ENCODE data around the gene CTAG2. TPM values are rescaled to one million over a fixed set of nuclear protein-coding genes. Genes with fewer than 3 reads are reported as not detected.

CTAG2 gene
- total RNA-seq, 1 experiment from 2014 or later = not detected

DNA sequence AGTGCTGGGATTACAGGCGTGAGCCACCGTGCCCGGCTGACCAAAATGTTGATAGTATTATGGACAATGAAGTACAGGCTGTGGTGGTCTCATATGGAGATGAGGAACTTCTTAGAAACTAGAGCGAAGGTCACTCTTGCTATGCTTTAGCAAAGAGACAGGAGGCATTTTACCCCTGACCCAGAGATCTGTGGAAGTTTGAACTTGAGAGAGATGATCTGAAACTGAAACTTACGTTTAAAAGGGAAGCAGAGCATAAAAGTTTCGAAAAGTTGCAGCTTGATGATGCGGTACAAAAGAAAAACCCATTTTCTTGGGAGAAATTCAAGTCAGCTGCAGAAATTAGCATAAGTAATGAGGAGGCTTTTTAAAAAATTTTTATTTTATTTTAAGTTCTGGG, 8.5 kb upstream of the CTAG2 start (continued):
- TF ChIP-seq, protein P1, sequence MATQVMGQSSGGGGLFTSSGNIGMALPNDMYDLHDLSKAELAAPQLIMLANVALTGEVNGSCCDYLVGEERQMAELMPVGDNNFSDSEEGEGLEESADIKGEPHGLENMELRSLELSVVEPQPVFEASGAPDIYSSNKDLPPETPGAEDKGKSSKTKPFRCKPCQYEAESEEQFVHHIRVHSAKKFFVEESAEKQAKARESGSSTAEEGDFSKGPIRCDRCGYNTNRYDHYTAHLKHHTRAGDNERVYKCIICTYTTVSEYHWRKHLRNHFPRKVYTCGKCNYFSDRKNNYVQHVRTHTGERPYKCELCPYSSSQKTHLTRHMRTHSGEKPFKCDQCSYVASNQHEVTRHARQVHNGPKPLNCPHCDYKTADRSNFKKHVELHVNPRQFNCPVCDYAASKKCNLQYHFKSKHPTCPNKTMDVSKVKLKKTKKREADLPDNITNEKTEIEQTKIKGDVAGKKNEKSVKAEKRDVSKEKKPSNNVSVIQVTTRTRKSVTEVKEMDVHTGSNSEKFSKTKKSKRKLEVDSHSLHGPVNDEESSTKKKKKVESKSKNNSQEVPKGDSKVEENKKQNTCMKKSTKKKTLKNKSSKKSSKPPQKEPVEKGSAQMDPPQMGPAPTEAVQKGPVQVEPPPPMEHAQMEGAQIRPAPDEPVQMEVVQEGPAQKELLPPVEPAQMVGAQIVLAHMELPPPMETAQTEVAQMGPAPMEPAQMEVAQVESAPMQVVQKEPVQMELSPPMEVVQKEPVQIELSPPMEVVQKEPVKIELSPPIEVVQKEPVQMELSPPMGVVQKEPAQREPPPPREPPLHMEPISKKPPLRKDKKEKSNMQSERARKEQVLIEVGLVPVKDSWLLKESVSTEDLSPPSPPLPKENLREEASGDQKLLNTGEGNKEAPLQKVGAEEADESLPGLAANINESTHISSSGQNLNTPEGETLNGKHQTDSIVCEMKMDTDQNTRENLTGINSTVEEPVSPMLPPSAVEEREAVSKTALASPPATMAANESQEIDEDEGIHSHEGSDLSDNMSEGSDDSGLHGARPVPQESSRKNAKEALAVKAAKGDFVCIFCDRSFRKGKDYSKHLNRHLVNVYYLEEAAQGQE (IDR thresholded peaks at IDR 0.05; ENCODE audit: low read depth) = no peak
- TF ChIP-seq CBX3 (IDR thresholded peaks at IDR 0.05; ENCODE audit: low read depth) (no peak), CEBPB (IDR thresholded peaks at IDR 0.05; ENCODE audit: low read depth) (no peak), POLR2AphosphoS5 (IDR thresholded peaks at IDR 0.05; ENCODE audit: low read depth, low read length) (no peak), SP1 (IDR thresholded peaks at IDR 0.05; ENCODE audit: low read depth) (no peak), EGR1 (IDR thresholded peaks at IDR 0.05; ENCODE audit: low read depth) (no peak), ELF1 (IDR thresholded peaks at IDR 0.05; ENCODE audit: borderline replicate concordance, low read depth) (no peak), SIN3A (IDR thresholded peaks at IDR 0.05; ENCODE audit: low read depth) (no peak), RAD21 (IDR thresholded peaks at IDR 0.05; ENCODE audit: low read depth) (no peak)
- TF ChIP-seq, protein P2, sequence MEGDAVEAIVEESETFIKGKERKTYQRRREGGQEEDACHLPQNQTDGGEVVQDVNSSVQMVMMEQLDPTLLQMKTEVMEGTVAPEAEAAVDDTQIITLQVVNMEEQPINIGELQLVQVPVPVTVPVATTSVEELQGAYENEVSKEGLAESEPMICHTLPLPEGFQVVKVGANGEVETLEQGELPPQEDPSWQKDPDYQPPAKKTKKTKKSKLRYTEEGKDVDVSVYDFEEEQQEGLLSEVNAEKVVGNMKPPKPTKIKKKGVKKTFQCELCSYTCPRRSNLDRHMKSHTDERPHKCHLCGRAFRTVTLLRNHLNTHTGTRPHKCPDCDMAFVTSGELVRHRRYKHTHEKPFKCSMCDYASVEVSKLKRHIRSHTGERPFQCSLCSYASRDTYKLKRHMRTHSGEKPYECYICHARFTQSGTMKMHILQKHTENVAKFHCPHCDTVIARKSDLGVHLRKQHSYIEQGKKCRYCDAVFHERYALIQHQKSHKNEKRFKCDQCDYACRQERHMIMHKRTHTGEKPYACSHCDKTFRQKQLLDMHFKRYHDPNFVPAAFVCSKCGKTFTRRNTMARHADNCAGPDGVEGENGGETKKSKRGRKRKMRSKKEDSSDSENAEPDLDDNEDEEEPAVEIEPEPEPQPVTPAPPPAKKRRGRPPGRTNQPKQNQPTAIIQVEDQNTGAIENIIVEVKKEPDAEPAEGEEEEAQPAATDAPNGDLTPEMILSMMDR (IDR thresholded peaks at IDR 0.05 in 2 of 3, conservative IDR thresholded peaks at IDR 0.05 in 1 of 3; ENCODE audit: borderline replicate concordance in 1 of 3, insufficient read depth in 1 of 3, low read depth in 2 of 3, low read length in 2 of 3) = no peak

DNA sequence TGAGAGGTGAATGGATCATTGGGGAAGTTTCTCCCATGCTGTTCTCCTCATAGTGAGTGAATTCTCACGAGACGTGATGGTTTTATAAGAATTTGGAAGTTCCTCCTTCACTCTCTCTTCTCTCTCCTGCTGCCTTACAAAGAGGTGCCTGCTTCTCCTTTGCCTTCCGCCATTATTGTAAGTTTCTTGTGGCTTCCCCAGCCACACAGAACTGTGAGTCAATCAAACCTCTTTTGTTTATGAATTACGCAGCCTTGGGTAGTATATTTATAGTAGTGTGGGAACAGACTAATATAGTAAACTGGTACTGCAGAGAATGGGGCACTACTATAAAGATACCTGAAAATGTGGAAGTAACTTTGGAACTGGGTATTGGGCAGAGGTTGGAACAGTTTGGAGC, 7.8 kb upstream of the CTAG2 start:
- ChIA-PET CTCF (no interaction called here), POLR2A (no interaction called here), RAD21 (ENCODE audit: low non-redundant PET in 1 of 2, low total read pairs in 2 of 2, uncharacterized antibody in 2 of 2, unreplicated experiment in 2 of 2) (no interaction called here)
- intact Hi-C loops (cut with micrococcal nuclease) = no loop called here
- ATAC-seq (no peak), DNase-seq (ENCODE audit: low read depth, low spot score) (no peak)
- H2AFZ ChIP-seq (ENCODE audit: low read depth, low read length, poor library complexity, severe bottlenecking) = no peak overlapping the region
- no peak overlapping the region for H3K27ac ChIP-seq (ENCODE audit: low read depth, low read length)
- no peaks in the 10 kb centered on the region for H3K9me3 ChIP-seq (ENCODE audit: control insufficient read depth in 1 of 2, insufficient read depth in 1 of 2, low read depth in 1 of 2, low read length in 2 of 2)
- no peaks in the 10 kb centered on the region for H3K27me3 ChIP-seq (ENCODE audit: insufficient read depth, low read length)
- H3K79me2 ChIP-seq (ENCODE audit: insufficient read depth, low read length) = no peaks in the 10 kb centered on the region
- H3K36me3 ChIP-seq (ENCODE audit: control insufficient read depth in 1 of 2, insufficient read depth in 2 of 2, low read length in 2 of 2) = no peaks in the 10 kb centered on the region
- no peaks in the 10 kb centered on the region for H3K9me2 ChIP-seq (ENCODE audit: insufficient read depth)
- BruUV-seq (replicated peaks) = no TSS peak
- H3K4me2 ChIP-seq (ENCODE audit: low read length) = no peak overlapping the region
- no peaks in the 10 kb centered on the region for H3K4me1 ChIP-seq (ENCODE audit: control insufficient read depth in 1 of 2, insufficient read depth in 2 of 2, low read length in 2 of 2)
- no peak overlapping the region for H3K4me3 ChIP-seq (replicated peaks in 1 of 2; ENCODE audit: low read depth in 1 of 2, low read length in 2 of 2)
- TF ChIP-seq, protein P3, sequence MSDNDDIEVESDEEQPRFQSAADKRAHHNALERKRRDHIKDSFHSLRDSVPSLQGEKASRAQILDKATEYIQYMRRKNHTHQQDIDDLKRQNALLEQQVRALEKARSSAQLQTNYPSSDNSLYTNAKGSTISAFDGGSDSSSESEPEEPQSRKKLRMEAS (IDR thresholded peaks at IDR 0.05) = no peak
- TF ChIP-seq POLR2A (IDR thresholded peaks at IDR 0.05; ENCODE audit: borderline replicate concordance, extremely low read depth, insufficient read depth, insufficient read length) (no peak), CEBPB (IDR thresholded peaks at IDR 0.05; ENCODE audit: low read depth) (no peak), ZFX (IDR thresholded peaks at IDR 0.05) (no peak), EGR1 (IDR thresholded peaks at IDR 0.05; ENCODE audit: low read depth) (no peak), JUND (IDR thresholded peaks at IDR 0.05) (no peak), EZH2 (IDR thresholded peaks at IDR 0.05) (no peak), FOSL1 (IDR thresholded peaks at IDR 0.05; ENCODE audit: low read depth) (no peak), CBX3 (IDR thresholded peaks at IDR 0.05; ENCODE audit: low read depth) (no peak), SP1 (IDR thresholded peaks at IDR 0.05; ENCODE audit: low read depth) (no peak)
- TF ChIP-seq, protein P4, sequence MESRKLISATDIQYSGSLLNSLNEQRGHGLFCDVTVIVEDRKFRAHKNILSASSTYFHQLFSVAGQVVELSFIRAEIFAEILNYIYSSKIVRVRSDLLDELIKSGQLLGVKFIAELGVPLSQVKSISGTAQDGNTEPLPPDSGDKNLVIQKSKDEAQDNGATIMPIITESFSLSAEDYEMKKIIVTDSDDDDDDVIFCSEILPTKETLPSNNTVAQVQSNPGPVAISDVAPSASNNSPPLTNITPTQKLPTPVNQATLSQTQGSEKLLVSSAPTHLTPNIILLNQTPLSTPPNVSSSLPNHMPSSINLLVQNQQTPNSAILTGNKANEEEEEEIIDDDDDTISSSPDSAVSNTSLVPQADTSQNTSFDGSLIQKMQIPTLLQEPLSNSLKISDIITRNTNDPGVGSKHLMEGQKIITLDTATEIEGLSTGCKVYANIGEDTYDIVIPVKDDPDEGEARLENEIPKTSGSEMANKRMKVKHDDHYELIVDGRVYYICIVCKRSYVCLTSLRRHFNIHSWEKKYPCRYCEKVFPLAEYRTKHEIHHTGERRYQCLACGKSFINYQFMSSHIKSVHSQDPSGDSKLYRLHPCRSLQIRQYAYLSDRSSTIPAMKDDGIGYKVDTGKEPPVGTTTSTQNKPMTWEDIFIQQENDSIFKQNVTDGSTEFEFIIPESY (IDR thresholded peaks at IDR 0.05; ENCODE audit: extremely low read depth, insufficient replicate concordance, low read length) = no peak
- TF ChIP-seq, protein P5, sequence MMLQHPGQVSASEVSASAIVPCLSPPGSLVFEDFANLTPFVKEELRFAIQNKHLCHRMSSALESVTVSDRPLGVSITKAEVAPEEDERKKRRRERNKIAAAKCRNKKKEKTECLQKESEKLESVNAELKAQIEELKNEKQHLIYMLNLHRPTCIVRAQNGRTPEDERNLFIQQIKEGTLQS (IDR thresholded peaks at IDR 0.05) = no peak
- no peak overlapping the region for H3K9ac ChIP-seq (ENCODE audit: low read length)
- no peaks in the 10 kb centered on the region for H4K20me1 ChIP-seq (ENCODE audit: insufficient read depth)

All from HCT116 (cell line).